ENCODE measurements around the gene DNAJC21. TPM values are rescaled to one million over a fixed set of nuclear protein-coding genes. Genes with fewer than 3 reads are reported as not detected.
"Not testable (repeated sequence)": the region's sequence is repeated elsewhere in the genome, so short reads cannot be mapped to it uniquely, and the experiment has no call there.

Gene DNAJC21
- total RNA-seq, 2 donors from 2014 or later: 45.8 to 50.7 TPM

DNA sequence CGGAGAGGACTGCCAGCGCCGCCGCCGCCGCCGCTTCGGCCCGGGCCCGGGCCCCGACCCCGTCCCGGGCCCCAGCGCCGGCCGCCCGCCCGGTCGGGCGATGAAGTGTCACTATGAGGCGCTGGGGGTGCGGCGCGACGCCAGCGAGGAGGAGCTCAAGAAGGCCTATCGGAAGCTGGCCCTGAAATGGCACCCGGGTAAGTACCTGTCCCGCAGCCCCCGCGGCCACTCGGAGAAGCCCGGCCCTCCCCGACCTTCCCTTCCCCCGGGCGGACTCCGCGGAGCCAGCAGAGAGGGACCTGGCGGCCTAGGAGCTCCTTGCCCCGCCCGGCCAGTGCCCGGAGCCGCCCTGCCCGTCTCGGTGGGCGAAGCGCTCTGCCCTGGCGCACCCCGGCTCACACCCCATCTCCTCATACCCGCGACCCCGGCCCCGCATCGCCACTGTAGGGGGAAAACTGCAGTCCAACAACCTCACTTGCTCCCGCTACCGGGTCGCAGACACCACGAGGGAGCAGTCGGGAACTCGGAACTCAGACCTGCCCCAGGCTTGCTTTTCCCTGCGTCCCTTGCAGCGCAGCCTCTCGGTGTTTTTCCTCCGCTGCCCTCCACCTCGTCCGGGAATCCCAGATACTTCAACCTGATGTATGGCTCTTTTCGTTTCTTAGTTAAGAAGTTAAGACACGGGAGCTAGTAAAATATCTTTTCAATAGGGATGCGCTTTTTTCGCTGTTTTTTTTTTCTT, 532 bp downstream of the DNAJC21 start:
- peaks cover 7% of the 10 kb centered on the region for H3K36me3 Mint-ChIP-seq

GRCh38 chr5:34930462-34930844, 1.1 kb downstream of the DNAJC21 start:
- Mint-ChIP-seq H3K4me1 (ENCODE audit: low read depth in 2 of 2) (peaks cover 20 to 32% of the 10 kb centered on the region in 2 donors), H3K36me3 (peaks cover 2% of the 10 kb centered on the region)
- no peak for ATAC-seq

More for the DNA sequence above, 532 bp downstream of the DNAJC21 start:
- Mint-ChIP-seq H3K4me3 (peak overlapping the region; percentile 74), H3K4me1 (ENCODE audit: low read depth in 2 of 2) (peaks cover 20 to 30% of the 10 kb centered on the region in 2 donors), H3K9me3 (no peaks in the 10 kb centered on the region), H3K27ac (peak overlapping the region; percentile 79 to 97), H3K27me3 (no peaks in the 10 kb centered on the region)
- DNase-seq (ENCODE audit: low spot score) (peak; percentile 91), ATAC-seq (peak; percentile 83 to 84)

DNA sequence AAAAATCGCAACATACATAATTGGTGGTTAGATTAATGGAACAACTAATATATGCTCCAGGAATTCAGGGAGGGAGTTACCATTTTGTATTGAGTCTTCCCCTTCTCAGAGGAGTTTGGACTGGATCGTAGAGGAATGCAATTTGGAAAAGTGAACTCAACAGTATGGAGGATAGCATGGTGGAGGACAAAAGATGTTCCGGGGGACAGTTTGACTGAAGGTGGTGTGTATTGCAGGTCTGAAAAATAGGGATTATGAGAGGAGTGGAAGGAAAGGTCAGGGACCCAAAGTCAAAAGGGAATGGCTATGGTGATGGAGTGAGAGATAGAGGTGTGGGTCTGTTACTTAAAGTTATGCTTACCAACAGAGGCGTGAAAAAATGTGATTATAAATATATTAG, 1.5 kb downstream of the DNAJC21 start:
- DNase-seq (ENCODE audit: low spot score): no peak
- Mint-ChIP-seq H3K27me3 (no peaks in the 10 kb centered on the region), H3K36me3 (no peaks in the 10 kb centered on the region), H3K4me3 (peak overlapping the region; percentile 74), H3K27ac (peak overlapping the region; percentile 79 to 97), H3K9me3 (no peaks in the 10 kb centered on the region), H3K4me1 (ENCODE audit: low read depth in 2 of 2) (peaks cover 20 to 32% of the 10 kb centered on the region in 2 donors)
- ATAC-seq: no peak

More at GRCh38 chr5:34930462-34930844, 1.1 kb downstream of the DNAJC21 start:
- H3K27ac Mint-ChIP-seq: peak overlapping the region; percentile 79 to 97
- H3K4me3 Mint-ChIP-seq: peak overlapping the region; percentile 74
- no peaks in the 10 kb centered on the region for H3K27me3 Mint-ChIP-seq
- H3K9me3 Mint-ChIP-seq: no peaks in the 10 kb centered on the region
- no peak for DNase-seq (ENCODE audit: low spot score)

GRCh38 chr5:34932947-34933346, 3.6 kb downstream of the DNAJC21 start:
- no peaks in the 10 kb centered on the region for H3K9me3 Mint-ChIP-seq
- H3K4me1 Mint-ChIP-seq (ENCODE audit: low read depth in 2 of 2): peaks cover 20 to 32% of the 10 kb centered on the region in 2 donors
- ATAC-seq (no peak), DNase-seq (ENCODE audit: low spot score) (no peak)
- H3K27ac Mint-ChIP-seq: no peak overlapping the region
- H3K27me3 Mint-ChIP-seq: no peaks in the 10 kb centered on the region
- H3K36me3 Mint-ChIP-seq: peaks cover 7% of the 10 kb centered on the region
- H3K4me3 Mint-ChIP-seq: no peak overlapping the region

GRCh38 chr5:34941936-34942335, 12.6 kb downstream of the DNAJC21 start:
- H3K4me1 Mint-ChIP-seq (ENCODE audit: low read depth in 2 of 2): no peaks in the 10 kb centered on the region
- no peaks in the 10 kb centered on the region for H3K27me3 Mint-ChIP-seq
- ATAC-seq: no peak
- no peak overlapping the region for H3K4me3 Mint-ChIP-seq
- H3K9me3 Mint-ChIP-seq: no peaks in the 10 kb centered on the region
- H3K36me3 Mint-ChIP-seq: peaks cover 35% of the 10 kb centered on the region
- H3K27ac Mint-ChIP-seq: no peak overlapping the region
- DNase-seq (ENCODE audit: low spot score): no peak

- H3K27me3 Mint-ChIP-seq: no peaks in the 10 kb centered on the region
- DNase-seq (ENCODE audit: low spot score) (no peak), ATAC-seq (no peak)
- peaks cover 29% of the 10 kb centered on the region for H3K36me3 Mint-ChIP-seq
- H3K27ac Mint-ChIP-seq: no peak overlapping the region
- H3K9me3 Mint-ChIP-seq: no peaks in the 10 kb centered on the region
- no peak overlapping the region for H3K4me3 Mint-ChIP-seq
- H3K4me1 Mint-ChIP-seq (ENCODE audit: low read depth in 2 of 2): no peaks in the 10 kb centered on the region
These were observed 14.7 kb downstream of the DNAJC21 start for GRCh38 chr5:34944044-34944443.

DNA sequence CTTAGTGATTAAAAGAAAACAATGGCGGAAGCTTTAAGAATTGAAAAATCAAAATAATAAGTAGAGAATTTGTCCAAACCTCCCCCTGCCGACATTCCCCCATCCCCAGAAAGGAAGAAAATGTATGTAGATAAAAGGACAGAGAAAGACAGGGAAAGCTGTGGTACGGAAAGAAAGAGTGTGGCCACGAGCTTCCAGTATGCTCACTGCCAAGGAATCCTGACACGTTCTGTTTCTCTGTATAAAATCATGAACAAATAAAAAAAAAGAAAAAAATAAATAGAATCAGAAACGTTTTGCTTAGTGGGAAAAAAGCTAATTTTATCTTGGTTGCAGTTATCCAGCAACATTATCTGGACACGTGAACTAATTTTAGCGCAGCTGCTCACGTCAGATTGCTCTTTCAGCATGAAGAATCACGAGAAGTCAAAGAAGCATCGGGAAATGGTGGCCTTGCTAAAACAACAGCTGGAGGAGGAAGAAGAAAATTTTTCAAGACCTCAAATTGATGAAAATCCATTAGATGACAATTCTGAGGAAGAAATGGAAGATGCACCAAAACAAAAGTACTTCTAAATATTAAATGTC, 15.2 kb downstream of the DNAJC21 start:
- Mint-ChIP-seq H3K4me3 (no peak overlapping the region), H3K27me3 (no peaks in the 10 kb centered on the region)
- no peak for DNase-seq (ENCODE audit: low spot score)

GRCh38 chr5:34957321-34957720, 28.0 kb downstream of the DNAJC21 start:
- no peak for DNase-seq (ENCODE audit: low spot score)
- no peak overlapping the region for H3K27ac Mint-ChIP-seq
- no peaks in the 10 kb centered on the region for H3K27me3 Mint-ChIP-seq
- H3K4me3 Mint-ChIP-seq: no peak overlapping the region
- H3K4me1 Mint-ChIP-seq (ENCODE audit: low read depth in 2 of 2): peaks cover 0 to 7% of the 10 kb centered on the region in 2 donors
- no peaks in the 10 kb centered on the region for H3K9me3 Mint-ChIP-seq
- no peak for ATAC-seq
- peaks cover 17% of the 10 kb centered on the region for H3K36me3 Mint-ChIP-seq

More for the DNA sequence above, 15.2 kb downstream of the DNAJC21 start:
- H3K4me1 Mint-ChIP-seq (ENCODE audit: low read depth in 2 of 2): no peaks in the 10 kb centered on the region
- H3K36me3 Mint-ChIP-seq: peaks cover 34% of the 10 kb centered on the region
- no peak overlapping the region for H3K27ac Mint-ChIP-seq
- no peaks in the 10 kb centered on the region for H3K9me3 Mint-ChIP-seq
- ATAC-seq: no peak

DNA sequence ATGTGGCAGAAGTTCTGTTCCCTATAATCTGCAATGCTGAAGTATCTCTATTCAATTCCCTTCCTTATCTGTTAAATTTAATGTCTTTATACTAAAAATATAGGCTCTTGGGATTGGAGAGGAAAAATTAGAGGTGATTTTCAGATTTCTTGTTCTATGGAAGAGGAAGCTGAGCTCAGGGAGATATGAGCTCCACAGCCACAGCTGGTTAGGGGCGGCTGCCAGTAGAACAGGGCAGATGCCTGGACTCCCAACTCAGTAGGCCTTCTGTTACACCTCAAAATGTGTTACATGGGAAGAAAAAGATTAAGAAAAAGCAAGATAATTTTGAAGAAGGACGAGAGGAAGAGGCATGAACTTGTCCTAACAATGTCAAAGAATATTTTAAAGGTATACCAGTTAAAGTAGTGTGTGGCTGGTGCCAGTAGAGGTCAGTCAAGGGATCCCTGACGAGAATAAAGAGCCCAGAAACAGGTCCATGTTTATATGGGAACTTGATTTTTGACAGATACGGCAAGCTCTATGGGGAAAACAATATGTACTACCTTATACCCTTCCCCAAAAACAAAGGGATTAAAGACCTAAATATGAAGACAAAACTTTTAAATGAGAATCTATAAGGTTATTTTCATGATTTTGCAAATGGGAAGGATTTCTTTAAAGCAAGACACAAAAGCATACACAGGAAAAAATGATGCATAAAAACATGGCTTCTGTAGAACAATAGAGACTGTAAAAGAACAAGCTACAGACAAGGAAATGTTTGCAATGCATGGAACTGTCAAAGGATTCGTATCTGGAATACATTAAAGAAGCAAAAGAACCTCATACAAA, 28.7 kb downstream of the DNAJC21 start:
- Mint-ChIP-seq H3K9me3 (no peaks in the 10 kb centered on the region), H3K4me3 (no peak overlapping the region), H3K36me3 (peaks cover 15% of the 10 kb centered on the region), H3K27ac (no peak overlapping the region), H3K4me1 (ENCODE audit: low read depth in 2 of 2) (peaks cover 0 to 7% of the 10 kb centered on the region in 2 donors), H3K27me3 (no peaks in the 10 kb centered on the region)
- no peak for ATAC-seq
- DNase-seq (ENCODE audit: low spot score): no peak

DNA sequence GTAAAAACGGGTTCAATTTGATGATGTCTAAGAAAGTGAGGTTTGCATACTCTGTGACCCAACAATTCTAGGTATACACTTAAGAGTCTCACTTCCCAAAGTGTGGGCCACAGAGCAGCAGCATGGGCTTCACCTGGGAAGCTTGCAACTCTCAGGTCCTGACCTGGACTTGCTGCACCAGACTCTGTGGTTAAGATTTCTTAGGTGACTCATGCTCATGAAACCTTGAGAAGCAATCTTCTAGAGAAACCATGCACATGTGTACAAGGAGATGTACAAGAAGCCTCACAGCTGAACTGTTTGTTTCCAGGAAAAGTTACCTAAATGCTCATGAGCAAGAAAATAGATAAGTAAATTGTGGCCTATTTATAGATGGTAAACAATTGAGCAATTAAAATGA, 30.0 kb downstream of the DNAJC21 start:
- Mint-ChIP-seq H3K9me3 (no peaks in the 10 kb centered on the region), H3K36me3 (peaks cover 13% of the 10 kb centered on the region), H3K27ac (no peak overlapping the region), H3K4me3 (no peak overlapping the region), H3K27me3 (no peaks in the 10 kb centered on the region), H3K4me1 (ENCODE audit: low read depth in 2 of 2) (peaks cover 0 to 7% of the 10 kb centered on the region in 2 donors)
- no peak for ATAC-seq
- DNase-seq (ENCODE audit: low spot score): no peak

- H3K36me3 Mint-ChIP-seq: peaks cover 19% of the 10 kb centered on the region
- no peak for ATAC-seq
These were observed 38.2 kb downstream of the DNAJC21 start for GRCh38 chr5:34967540-34967939.

GRCh38 chr5:34968258-34968657, 38.9 kb downstream of the DNAJC21 start:
- peaks cover 9% of the 10 kb centered on the region for H3K9me3 Mint-ChIP-seq
- no peak overlapping the region for H3K27ac Mint-ChIP-seq
- no peak for DNase-seq (ENCODE audit: low spot score)
- H3K4me3 Mint-ChIP-seq: no peak overlapping the region
- H3K4me1 Mint-ChIP-seq (ENCODE audit: low read depth in 2 of 2): peaks cover 0 to 2% of the 10 kb centered on the region in 2 donors
- no peak for ATAC-seq
- H3K27me3 Mint-ChIP-seq: no peaks in the 10 kb centered on the region
- peaks cover 19% of the 10 kb centered on the region for H3K36me3 Mint-ChIP-seq

More at GRCh38 chr5:34967540-34967939, 38.2 kb downstream of the DNAJC21 start:
- no peak for DNase-seq (ENCODE audit: low spot score)
- H3K4me3 Mint-ChIP-seq: no peak overlapping the region
- H3K9me3 Mint-ChIP-seq: peaks cover 9% of the 10 kb centered on the region
- H3K27me3 Mint-ChIP-seq: no peaks in the 10 kb centered on the region
- no peak overlapping the region for H3K27ac Mint-ChIP-seq
- H3K4me1 Mint-ChIP-seq (ENCODE audit: low read depth in 2 of 2): peaks cover 0 to 2% of the 10 kb centered on the region in 2 donors

DNA sequence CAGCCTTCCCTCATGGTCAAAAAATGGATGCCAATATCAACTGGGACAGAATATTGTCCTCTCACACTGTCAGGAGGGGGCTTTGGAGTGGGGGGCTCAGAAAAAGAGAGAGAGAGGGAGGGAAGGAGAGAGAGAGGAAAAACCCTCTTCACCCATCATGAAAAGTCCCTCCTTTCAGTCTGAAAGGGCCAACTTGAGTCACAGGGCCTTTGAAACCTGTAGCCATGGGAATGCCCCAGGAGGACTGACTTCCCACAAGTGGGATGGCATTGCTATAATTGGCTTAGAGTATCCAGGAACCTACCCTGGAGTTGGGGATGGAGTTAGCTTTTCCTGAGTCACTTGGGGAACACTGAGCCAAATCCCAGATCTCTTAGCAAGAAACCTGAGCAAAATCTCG, 41.2 kb downstream of the DNAJC21 start:
- Mint-ChIP-seq H3K36me3 (peaks cover 14% of the 10 kb centered on the region), H3K4me3 (no peak overlapping the region), H3K27me3 (peaks cover 4 to 6% of the 10 kb centered on the region in 2 donors), H3K27ac (no peak overlapping the region), H3K4me1 (ENCODE audit: low read depth in 2 of 2) (peaks cover 0 to 2% of the 10 kb centered on the region in 2 donors), H3K9me3 (peaks cover 9% of the 10 kb centered on the region)
- no peak for DNase-seq (ENCODE audit: low spot score)
- ATAC-seq: no peak

- H3K27me3 Mint-ChIP-seq: peaks cover 7 to 15% of the 10 kb centered on the region in 2 donors
- ATAC-seq; H3K4me3 Mint-ChIP-seq; H3K36me3 Mint-ChIP-seq; H3K27ac Mint-ChIP-seq; H3K9me3 Mint-ChIP-seq; DNase-seq (ENCODE audit: low spot score); H3K4me1 Mint-ChIP-seq (ENCODE audit: low read depth in 2 of 2): not testable (repeated sequence)
These were observed 42.3 kb downstream of the DNAJC21 start for GRCh38 chr5:34971655-34972054.
